HepG2 (cell line): ENCODE measurements around the gene ZNF154. TPM values are rescaled to one million over a fixed set of nuclear protein-coding genes. Genes with fewer than 3 reads are reported as not detected.

Source experiments
- CAMTA2 ChIP-seq: sonication (generic); formaldehyde crosslinking; IDR thresholded peaks from 2 replicates; pipeline ENCODE4 v1.4.0; 2020; ENCODE audit warnings: mild to moderate bottlenecking, missing genetic modification reagents, borderline replicate concordance
- FOXC1 ChIP-seq: sonication (generic); formaldehyde crosslinking; IDR thresholded peaks from 2 replicates; pipeline ENCODE4 v1.8.0; 2022; ENCODE audit warnings: mild to moderate bottlenecking, missing genetic modification reagents, borderline replicate concordance
- GLI4 ChIP-seq: sonication (generic); formaldehyde crosslinking; IDR thresholded peaks from 2 replicates; pipeline ENCODE4 v1.5.1; 2020; ENCODE audit warnings: missing genetic modification reagents, mild to moderate bottlenecking, moderate library complexity, borderline replicate concordance
- GLMP ChIP-seq: sonication (generic); formaldehyde crosslinking; IDR thresholded peaks from 2 replicates; pipeline ENCODE4 v1.9.0; 2021; ENCODE audit warnings: missing genetic modification reagents, mild to moderate bottlenecking, borderline replicate concordance
- KAT2B ChIP-seq: fragments of 150-350 bp; IDR thresholded peaks from 2 replicates; pipeline ENCODE4 v1.6.1; 2014; ENCODE audit warnings: low read depth, low read length, borderline replicate concordance
- MIER3 ChIP-seq: IDR thresholded peaks from 2 replicates; pipeline ENCODE4 v1.6.1; 2016; ENCODE audit warnings: missing compliant biosample characterization, borderline replicate concordance
- MYC ChIP-seq: sonication (generic); formaldehyde crosslinking; IDR thresholded peaks from 2 replicates; pipeline ENCODE4 v1.9.0; 2021; ENCODE audit warnings: missing genetic modification reagents, borderline replicate concordance
- MYPOP ChIP-seq: sonication (generic); formaldehyde crosslinking; IDR thresholded peaks from 2 replicates; pipeline ENCODE4 v1.8.1; 2023; ENCODE audit warnings: mild to moderate bottlenecking, moderate library complexity, missing genetic modification reagents
- SOX13 ChIP-seq, 3 experiments: fragments of 450-650 bp in 1 of 3; sonication (generic) in 1 of 3; formaldehyde crosslinking in 1 of 3; IDR thresholded peaks in 2 of 3; conservative IDR thresholded peaks in 1 of 3; 2 replicates each; pipeline versions ENCODE4 v1.5.0 to v1.6.1; 2016 to 2020; ENCODE audit warnings: antibody characterized with exemption in 1 of 3, mild to moderate bottlenecking in 1 of 3, missing compliant biosample characterization in 1 of 3, missing genetic modification reagents in 1 of 3, moderate library complexity in 1 of 3
- SP1 ChIP-seq, 2 experiments: fragments of 450-650 bp in 1 of 2; sonication (generic) in 1 of 2; formaldehyde crosslinking in 1 of 2; IDR thresholded peaks; 2 replicates each; pipeline versions ENCODE4 v1.4.0 to v1.6.1; 2016 to 2020; ENCODE audit warnings: missing genetic modification reagents in 1 of 2
- SRF ChIP-seq: IDR thresholded peaks from 2 replicates; pipeline ENCODE4 v1.6.1; 2011; ENCODE audit warnings: mild to moderate bottlenecking, low read depth, low read length, moderate library complexity
- TMF1 ChIP-seq: sonication (generic); formaldehyde crosslinking; IDR thresholded peaks from 2 replicates; pipeline ENCODE4 v1.8.1; 2022; ENCODE audit warnings: low read depth, missing genetic modification reagents
- ZBTB2 ChIP-seq: sonication (generic); formaldehyde crosslinking; IDR thresholded peaks from 2 replicates; pipeline ENCODE4 v1.8.0; 2022; ENCODE audit warnings: low read depth, missing genetic modification reagents
- ZNF331 ChIP-seq: sonication (generic); formaldehyde crosslinking; IDR thresholded peaks from 2 replicates; pipeline ENCODE4 v1.4.0; 2020; ENCODE audit warnings: missing genetic modification reagents
- ZNF484 ChIP-seq: sonication (generic); formaldehyde crosslinking; IDR thresholded peaks from 2 replicates; pipeline ENCODE4 v1.5.1; 2020; ENCODE audit warnings: mild to moderate bottlenecking, low read depth, missing genetic modification reagents, borderline replicate concordance
- ZNF562 ChIP-seq: sonication (generic); formaldehyde crosslinking; IDR thresholded peaks from 2 replicates; pipeline ENCODE4 v1.8.0; 2022; ENCODE audit warnings: missing genetic modification reagents, borderline replicate concordance
- polyA plus RNA-seq, 8 experiments: library from polyadenylated mRNA; depleted of rRNA in 3 of 8; stranded (reverse) in 7 of 8; unstranded in 1 of 8; fragments of >200 nt; fragmentation: Illumina TruSeq in 4 of 8; extraction: Trizol in 4 of 8; gene quantifications; 2 replicates each; pipeline versions ENCODE4 v1.2.1 to v1.2.3, GENCODE V29; 2011 to 2016; ENCODE audit warnings: low read depth in 4 of 8, missing spikeins in 1 of 8, mixed read lengths in 1 of 8; ENCODE audit not compliant: insufficient read depth in 1 of 8
- total RNA-seq, 5 experiments: library from RNA; depleted of rRNA; stranded (reverse); fragments of >200 nt; fragmentation: Illumina TruSeq; extraction: Trizol; gene quantifications; 2 replicates each; pipeline ENCODE4 v1.2.3, GENCODE V29; 2016; ENCODE audit warnings: low read depth in 1 of 5
- TF ChIP-seq, protein P1 (sequence below): IDR thresholded peaks from 2 replicates; pipeline ENCODE4 v1.6.1; 2016; ENCODE audit warnings: low read depth, missing genetic modification reagents, missing compliant biosample characterization

ZNF154 gene
- total and polyA plus RNA-seq, 2 of the 13 experiments (the other 11 are each of a cell fraction or from before 2014, with no cell fraction given): not detected

- TF ChIP-seq, protein P1, sequence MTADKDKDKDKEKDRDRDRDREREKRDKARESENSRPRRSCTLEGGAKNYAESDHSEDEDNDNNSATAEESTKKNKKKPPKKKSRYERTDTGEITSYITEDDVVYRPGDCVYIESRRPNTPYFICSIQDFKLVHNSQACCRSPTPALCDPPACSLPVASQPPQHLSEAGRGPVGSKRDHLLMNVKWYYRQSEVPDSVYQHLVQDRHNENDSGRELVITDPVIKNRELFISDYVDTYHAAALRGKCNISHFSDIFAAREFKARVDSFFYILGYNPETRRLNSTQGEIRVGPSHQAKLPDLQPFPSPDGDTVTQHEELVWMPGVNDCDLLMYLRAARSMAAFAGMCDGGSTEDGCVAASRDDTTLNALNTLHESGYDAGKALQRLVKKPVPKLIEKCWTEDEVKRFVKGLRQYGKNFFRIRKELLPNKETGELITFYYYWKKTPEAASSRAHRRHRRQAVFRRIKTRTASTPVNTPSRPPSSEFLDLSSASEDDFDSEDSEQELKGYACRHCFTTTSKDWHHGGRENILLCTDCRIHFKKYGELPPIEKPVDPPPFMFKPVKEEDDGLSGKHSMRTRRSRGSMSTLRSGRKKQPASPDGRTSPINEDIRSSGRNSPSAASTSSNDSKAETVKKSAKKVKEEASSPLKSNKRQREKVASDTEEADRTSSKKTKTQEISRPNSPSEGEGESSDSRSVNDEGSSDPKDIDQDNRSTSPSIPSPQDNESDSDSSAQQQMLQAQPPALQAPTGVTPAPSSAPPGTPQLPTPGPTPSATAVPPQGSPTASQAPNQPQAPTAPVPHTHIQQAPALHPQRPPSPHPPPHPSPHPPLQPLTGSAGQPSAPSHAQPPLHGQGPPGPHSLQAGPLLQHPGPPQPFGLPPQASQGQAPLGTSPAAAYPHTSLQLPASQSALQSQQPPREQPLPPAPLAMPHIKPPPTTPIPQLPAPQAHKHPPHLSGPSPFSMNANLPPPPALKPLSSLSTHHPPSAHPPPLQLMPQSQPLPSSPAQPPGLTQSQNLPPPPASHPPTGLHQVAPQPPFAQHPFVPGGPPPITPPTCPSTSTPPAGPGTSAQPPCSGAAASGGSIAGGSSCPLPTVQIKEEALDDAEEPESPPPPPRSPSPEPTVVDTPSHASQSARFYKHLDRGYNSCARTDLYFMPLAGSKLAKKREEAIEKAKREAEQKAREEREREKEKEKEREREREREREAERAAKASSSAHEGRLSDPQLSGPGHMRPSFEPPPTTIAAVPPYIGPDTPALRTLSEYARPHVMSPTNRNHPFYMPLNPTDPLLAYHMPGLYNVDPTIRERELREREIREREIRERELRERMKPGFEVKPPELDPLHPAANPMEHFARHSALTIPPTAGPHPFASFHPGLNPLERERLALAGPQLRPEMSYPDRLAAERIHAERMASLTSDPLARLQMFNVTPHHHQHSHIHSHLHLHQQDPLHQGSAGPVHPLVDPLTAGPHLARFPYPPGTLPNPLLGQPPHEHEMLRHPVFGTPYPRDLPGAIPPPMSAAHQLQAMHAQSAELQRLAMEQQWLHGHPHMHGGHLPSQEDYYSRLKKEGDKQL (CRISPR knock-in tag): no peak
- TF ChIP-seq MIER3: no peak
- no peak for TF ChIP-seq SOX13 (IDR thresholded peaks at IDR 0.05)
- TF ChIP-seq SOX13 (CRISPR knock-in tag; conservative IDR thresholded peaks at IDR 0.05 in 1 of 2, IDR thresholded peaks at IDR 0.05 in 1 of 2): no peak
- TF ChIP-seq FOXC1: 0 out of 2 replicates have a peak, but pooled peaks have one; percentile 53
- TF ChIP-seq SRF: no peak
- TF ChIP-seq SP1 (IDR thresholded peaks at IDR 0.05): no peak
- TF ChIP-seq SP1 (CRISPR knock-in tag; IDR thresholded peaks at IDR 0.05): no peak
- no peak for TF ChIP-seq ZNF562 (CRISPR knock-in tag)
- no peak for TF ChIP-seq KAT2B
- TF ChIP-seq ZNF484 (CRISPR knock-in tag): no peak
- peak; percentile 41; the same call in 1 of the 2 replicates for TF ChIP-seq ZNF331 (CRISPR knock-in tag)
- peak; percentile 77; the same call in 1 of the 2 replicates for TF ChIP-seq MYPOP (CRISPR knock-in tag)
- no peak for TF ChIP-seq GLI4 (CRISPR knock-in tag)
- TF ChIP-seq ZBTB2 (CRISPR knock-in tag): no peak
- peak; percentile 55; the same call in 1 of the 2 replicates for TF ChIP-seq TMF1
- no peak for TF ChIP-seq MYC (CRISPR knock-in tag)
- TF ChIP-seq CAMTA2 (CRISPR knock-in tag): 0 out of 2 replicates have a peak, but pooled peaks have one; percentile 56
- TF ChIP-seq GLMP: no peak
Measured at GRCh38 chr19:57664269-57665127, 44.5 kb downstream of the ZNF154 start (continued).
